Neural progenitor cell (in vitro differentiated cells): Measurements from ENCODE around the gene POLR3A.

Experiments used
- CTCF ChIP-seq: fragments of 200-600 bp; sonication (generic); IDR thresholded peaks from 2 replicates; pipeline ENCODE4 v1.5.1; 2017; ENCODE audit warnings: antibody characterized with exemption, mild to moderate bottlenecking
- EZH2 ChIP-seq: fragments of 200-600 bp; sonication (generic); IDR thresholded peaks from 2 replicates; pipeline ENCODE4 v1.6.1; 2017; ENCODE audit warnings: antibody characterized with exemption, mild to moderate bottlenecking, moderate library complexity
- EZH2phosphoT487 ChIP-seq: fragments of 200-600 bp; sonication (generic); IDR thresholded peaks from 2 replicates; pipeline ENCODE4 v1.6.1; 2017; ENCODE audit warnings: antibody characterized with exemption

- no peak for TF ChIP-seq CTCF
- no peak for TF ChIP-seq EZH2phosphoT487
- TF ChIP-seq EZH2: no peak
These were observed 30.8 kb upstream of the POLR3A start for GRCh38 chr10:78059906-78060702.
